AML-193 (cell line): ENCODE results near the gene KLHL21.
A peak's percentile ranks its signal among the peaks of the same experiment; 100 is the strongest.

Experiments
- DNase-seq, 2 experiments: peaks; one replicate each; lab custom pipeline; 2025; lab: John Stamatoyannopoulos, UW

The KLHL21 gene

DNA sequence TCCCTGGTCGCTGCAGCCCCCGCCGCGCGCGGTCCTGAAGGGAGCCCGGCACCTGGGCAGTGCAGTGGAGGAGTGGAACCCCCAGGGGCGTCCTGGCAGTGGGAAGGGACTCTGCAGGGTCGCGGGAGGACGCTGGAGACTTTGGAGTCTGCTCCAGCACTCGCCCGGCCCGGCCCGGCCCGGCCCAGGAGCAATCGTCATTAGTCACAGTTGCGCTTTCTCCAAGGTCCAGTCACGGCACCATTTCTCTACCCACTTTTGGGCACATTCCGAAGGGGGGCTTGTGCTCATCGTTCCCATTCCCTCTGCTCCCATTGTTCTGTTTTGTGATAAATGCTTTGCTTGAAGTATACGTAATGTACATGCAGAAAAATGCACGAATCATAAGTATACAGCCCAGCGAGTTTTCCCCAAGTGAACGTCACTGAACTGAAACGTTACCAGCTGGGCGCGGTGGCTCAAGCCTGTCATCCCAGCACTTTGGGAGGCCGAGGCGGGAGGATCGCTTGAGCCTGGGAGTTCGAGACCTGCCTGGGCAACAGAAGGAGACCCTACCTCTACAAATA is 23.0 kb upstream of the KLHL21 start:
- no peak for DNase-seq

DNA sequence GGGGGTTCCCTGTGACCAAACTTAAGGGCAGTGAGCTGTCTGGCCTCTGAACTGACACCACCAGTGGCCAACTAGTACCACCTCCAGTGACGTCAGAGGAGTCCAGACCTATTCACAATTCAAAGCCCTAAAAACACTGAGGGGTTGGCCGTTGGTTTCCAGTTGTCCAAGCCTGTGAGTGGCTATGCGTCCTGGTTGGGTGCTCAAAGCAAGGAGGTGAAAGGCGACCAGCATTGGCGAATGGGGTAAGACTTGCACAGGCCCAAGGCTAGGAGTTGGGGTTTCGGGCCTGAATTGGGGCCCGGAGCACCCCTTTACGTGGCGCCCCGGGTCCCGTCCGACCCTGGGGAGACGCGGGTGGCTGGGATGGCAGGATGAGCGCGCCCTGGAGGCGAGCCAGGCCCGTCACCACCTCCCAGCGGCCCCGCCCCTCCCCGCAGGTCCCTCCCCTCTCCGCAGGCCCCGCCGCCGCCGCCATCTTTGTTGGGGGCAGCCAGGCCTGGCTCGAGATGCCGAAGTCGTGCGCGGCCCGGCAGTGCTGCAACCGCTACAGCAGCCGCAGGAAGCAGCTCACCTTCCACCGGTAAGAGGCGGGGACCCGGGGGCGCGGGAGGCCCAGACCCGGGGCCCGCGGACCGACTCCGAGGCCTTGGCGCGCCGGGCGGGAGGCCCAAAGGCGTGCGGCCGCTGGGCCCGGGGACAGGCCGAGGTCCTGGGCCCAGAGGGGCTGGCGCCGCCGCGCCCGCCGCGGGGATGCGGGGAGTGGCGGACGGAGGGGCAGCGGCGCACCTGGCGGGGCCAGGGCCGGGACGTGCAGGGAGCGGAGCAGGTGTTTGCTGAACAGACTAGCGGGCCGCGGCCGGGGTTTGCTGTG is 22.3 kb upstream of the KLHL21 start, which contains the start of gene THAP3:
Gene THAP3 (plus strand): TSS at position 159 of the 874 bp plus-strand sequence. CDS start 351 bp downstream, at position 510.
- peak; percentile 53 to 67 for DNase-seq

DNA sequence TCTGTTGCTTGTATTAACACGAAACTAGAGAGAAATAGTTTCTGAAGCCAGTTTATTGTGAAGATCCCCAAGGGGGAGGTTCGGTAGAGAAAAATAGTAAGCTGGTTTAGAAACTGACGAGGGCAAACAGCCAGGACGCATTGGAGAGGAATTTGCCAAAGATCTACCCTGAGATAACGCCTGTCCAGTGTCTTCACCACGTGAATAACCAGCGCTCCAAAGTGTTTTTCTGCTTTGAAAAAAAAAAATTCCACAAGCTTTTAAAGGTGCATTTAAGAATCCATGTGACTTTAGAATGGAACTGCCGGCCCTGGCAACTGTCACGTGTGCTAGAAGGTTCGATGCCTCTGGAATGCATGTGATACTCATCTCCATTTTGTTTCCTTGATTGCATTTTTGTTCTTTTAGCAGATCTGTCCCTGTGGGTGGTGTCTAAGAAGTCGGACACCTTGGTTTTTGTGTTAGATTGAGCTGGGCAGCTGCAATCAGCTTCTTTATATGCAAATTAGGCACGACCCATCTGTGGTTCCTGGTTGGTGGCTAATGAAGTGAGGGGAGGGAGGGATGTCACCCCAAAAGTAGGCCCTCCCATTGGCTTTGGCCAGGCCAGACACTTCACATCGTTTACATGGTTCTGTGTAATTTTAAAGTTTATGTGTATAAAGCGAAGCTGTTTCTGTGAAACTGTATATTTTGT is 20.7 kb upstream of the KLHL21 start:
- DNase-seq = no peak

DNA sequence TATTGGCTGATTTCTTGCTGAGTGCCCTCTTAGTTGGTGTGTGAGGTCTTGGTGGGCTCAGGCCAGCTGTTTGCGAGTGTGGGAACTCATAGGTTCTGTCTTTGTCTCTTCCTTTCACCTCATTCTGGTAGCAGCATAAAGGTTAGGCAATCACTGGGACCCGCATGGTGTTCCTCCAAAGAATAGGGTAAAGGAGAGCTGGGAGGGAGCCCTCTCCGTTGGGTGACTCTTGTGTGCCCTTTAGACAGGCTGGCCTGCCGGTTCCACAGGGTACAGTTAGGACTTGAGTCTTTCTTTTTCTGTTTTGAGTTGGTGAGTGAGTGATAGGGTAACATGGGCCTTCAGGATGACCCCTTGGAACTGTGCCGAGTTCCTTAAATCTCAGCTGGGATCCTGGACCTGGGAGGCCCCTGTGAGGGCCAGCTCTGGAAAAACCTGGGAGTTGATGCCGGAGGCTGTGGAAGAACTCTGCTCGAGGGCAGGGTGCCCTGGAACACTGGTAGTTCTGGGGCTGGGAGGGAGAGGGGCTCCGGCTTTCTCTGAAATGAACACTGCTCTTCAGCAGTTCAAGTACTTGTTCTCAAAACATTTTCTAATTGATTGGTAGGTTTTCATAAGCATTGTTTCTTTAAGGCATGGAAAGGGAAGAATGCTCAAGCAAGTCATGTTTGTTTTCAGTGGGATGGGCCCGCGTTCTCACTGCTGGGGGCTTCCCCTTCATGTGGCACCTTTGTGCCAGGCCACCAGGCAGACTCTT is 19.9 kb upstream of the KLHL21 start:
- no peak for DNase-seq

DNA sequence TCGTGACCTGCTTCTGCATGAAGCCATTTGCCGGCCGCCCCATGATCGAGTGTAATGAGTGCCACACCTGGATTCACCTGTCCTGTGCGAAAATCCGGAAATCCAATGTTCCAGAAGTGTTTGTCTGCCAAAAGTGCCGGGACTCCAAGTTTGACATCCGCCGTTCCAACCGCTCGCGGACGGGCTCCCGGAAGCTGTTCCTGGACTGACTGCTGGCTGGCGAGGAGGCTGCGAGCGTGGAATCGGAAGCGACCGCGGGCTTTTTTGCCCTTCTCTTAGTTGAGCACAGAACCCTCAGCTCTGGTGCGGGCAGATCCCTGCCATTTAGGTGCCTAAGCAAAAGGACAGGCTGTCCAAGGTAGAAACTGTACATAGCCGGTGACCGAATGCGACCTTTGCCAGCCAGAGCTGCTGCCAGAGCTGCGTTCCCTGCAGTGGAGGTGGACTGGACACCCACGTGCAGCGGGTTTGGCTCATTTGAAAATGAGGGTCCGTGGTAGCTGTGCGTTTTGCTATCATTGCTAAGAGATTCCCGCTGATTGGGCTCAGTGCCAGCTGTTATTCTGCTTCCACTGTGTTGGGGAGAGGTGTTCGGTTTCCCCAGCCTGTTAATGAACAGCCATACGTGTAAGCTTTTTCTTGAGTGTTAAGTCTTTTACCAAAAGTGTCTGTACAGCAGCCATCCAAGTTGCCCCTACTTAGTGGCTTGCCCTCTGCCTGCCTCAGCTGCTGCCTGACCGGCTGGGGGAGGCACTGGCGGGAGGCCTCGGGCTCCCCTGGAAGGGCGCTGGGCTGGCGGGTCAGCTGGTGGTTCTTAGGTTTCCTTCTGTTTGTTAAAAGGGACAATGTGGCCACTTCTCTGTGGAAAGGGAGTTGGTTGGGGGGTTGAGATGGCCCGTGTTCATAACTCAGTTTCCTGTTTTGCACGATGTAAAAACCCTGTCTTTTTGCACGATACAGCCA is 19.0 kb upstream of the KLHL21 start:
- DNase-seq = no peak

DNA sequence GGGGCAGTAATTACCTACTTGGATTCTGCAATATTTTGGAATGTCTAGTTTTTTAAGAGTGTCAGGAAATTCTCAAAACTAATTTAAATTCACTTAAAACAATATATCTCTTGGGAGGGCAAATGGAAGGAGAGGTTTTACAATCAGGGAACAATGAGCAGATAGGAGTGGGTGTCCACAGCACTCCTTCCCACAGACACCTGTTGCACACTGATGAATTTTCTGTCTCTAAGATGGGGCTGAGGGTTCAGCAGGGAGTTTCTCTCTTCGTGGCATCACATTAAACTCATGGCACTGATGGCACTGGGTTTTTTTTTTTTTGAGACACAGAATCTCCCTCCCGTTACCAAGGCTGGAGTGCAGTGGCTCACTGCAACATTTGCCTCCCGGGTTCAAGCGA is 16.4 kb upstream of the KLHL21 start:
- no peak for DNase-seq

DNA sequence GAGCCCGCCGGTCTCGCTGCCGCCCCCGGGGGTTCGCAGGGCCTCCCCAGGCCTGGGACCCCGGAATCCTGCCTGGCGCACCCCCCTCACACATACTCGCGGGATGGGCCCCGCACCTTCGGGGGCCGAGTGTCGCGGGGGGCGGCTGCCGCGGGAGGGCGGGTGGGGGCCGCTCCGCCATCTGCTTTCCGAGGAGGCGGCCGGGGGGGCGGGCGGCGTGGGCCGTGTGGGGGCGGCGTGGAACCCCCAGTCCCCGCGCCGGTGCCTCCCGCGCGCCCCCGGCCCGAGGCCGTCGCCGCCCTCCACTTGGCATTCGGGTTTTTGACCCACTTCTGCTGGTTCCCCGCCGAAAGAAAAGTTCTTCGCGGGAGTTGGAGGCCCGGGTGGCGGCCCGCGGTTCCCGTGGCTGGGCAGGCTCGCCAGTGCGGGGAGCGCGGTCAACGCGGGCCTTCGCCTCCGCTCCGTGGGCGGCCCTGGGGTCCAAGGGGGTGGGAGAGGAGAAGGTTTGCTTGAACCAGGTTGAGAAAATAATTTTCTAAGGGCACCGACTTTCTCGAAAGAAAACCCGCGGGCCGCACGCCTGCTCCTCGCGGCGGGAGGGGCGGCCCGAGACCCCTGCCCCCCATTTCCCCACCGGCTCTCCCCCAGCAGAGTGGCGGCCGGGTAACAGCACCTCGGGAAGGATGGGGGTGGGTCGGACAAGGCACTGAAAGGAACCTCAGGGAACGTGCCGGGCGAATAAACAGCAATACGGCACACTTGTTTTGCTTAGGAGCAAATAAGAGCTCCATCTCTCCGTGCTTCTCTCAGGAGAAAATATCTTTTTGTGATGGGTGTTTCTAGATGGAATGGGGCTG is 12.5 kb upstream of the KLHL21 start:
- DNase-seq = no peak

DNA sequence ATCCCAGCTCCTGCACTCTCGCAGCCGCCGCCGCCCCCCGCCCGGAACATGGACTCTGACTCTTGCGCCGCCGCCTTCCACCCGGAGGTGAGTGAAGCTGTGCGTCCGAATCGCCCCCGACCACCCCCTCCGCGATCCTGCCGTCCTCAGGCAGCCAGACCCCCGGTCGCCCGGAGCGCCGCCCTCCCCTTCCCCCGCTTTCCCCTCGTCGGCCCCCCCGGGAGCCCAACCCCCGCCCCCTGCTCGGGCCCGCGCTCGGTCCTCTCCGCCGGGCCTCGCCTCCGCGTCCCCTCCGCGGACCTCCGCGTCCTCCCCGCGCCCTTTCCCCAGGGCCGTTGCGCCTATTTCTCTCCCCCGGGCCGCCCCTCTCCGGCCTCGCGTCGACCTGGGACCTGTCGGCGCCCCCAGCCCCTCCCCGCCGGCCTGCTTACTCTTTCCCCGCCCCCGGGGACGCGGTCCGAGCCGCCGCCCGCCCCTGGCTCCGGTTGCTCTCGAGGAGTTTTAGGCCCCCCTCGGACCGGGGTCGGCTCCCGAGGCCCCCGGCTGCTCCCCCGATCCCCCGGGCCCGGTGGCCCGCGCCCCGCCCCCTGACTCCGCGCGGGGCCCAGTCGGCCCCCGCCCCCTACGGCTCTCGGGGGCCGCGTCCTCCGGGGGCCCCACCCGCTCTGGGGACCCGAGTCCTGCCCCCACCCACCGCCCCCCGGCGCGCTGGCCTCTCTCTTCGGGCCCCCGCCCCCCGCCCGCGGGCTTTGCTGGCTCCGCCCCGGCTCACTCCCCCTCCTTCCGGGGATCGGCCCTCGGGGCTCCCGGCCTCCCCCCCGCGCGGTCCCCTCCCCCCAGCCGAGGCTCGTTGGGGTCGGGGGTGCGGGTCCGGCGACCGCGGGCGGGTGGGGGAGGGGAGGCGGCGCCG is 11.6 kb upstream of the KLHL21 start:
- DNase-seq = no peak

DNA sequence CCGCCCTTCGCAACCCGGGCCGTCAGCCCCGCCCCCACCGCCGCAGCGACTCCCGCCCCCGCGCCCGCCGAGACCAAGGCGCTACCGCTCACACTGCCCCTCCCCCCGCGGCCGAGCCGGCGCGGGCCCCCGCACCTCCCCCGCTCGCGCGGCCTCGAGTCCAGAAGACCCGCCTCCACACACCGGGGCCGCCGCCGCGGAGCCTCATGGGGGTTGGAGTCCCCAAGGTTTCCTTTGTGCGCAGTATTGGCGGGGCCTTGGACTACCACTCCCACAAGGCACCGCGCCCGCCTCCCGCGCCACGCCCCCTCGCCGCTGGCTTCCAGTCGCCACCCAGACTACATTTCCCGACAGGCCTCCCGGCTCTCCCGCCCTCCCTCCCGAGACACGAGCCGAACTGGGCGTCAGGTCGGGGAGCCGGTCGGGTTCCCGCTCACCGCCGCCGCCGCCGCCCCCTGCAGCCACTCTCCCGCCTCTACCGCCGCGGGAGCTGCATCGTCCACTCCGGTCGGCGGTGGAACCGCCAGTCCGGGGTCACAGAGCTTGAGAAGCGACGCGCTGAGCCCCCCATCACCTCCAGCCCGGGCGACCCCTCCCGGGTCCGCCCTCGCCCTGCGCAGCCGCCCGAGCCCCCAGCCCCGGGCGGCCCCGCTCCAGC is 10.8 kb upstream of the KLHL21 start, which contains the start of gene PHF13:
Gene PHF13 (plus strand): TSS at position 371 of the 658 bp plus-strand sequence. CDS start 336 bp downstream, outside the sequence.
- DNase-seq = peak; percentile 94 to 95

DNA sequence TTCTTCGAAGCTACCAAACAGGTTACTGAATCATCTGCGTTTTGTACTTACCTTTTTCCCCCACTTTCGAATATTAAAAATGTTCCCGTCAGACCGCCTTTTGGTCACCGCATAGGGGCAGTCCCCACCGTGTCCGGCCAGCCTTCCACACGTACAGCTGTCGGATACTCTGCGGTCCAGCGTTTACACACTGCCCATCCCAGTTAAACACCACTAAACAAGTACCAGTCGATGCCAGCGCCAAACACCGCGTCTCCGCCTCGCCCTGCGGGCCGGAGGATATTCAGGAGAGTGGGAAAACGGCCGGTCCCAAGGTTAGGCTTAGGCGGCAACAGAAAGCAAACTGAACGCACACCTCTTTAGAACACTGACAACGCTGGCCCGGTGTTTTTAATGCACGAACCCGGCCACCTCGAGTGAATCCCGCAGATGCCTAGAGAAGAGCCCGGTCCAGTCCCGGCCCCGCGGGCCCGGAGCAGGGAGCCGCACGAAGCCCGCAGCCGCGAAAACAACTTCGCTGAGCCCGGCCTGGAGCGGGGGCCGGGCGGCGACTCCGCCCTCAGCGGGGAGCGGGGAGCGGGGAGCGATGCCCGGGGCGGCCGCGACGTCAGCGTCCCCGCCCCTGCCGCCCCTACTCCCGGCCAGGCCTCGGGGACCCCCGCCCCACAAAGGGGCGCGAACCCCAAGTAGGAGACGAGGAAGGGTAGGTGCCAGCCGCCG is 10.1 kb upstream of the KLHL21 start:
- peak; percentile 44 to 47 for DNase-seq

DNA sequence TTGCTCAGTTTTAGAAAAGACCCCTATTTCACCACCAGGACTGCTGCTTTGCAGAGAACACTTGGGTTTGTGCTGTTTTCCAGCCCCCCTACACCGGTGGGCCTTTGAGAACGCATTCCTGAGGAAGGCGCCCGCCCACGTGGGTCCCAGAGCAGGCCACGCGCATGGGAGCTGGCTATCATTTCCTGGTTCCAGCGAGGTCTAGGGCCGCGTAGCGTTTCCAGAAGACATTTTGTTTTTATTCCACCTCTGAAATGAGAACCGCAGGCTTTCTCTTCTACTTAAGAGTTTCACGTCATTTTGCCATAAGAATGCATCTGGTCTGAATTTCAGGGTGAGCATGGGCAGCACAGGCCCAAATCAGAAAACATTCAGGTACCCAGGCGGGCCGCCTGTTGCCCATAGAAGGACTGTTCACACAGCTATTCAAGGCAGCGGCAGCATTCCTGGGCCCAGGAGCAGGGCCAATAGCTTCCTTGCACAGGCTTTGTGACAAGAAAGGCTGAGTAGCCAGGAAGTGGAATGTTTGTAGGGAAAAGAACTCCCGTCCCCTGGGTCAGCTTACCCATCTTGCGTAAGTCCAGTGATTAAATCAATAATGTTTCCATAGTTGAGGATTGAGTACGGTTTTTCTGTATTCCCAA is 1.4 kb upstream of the KLHL21 start:
- peak in 1 of 2 experiments; percentile 52 for DNase-seq

DNA sequence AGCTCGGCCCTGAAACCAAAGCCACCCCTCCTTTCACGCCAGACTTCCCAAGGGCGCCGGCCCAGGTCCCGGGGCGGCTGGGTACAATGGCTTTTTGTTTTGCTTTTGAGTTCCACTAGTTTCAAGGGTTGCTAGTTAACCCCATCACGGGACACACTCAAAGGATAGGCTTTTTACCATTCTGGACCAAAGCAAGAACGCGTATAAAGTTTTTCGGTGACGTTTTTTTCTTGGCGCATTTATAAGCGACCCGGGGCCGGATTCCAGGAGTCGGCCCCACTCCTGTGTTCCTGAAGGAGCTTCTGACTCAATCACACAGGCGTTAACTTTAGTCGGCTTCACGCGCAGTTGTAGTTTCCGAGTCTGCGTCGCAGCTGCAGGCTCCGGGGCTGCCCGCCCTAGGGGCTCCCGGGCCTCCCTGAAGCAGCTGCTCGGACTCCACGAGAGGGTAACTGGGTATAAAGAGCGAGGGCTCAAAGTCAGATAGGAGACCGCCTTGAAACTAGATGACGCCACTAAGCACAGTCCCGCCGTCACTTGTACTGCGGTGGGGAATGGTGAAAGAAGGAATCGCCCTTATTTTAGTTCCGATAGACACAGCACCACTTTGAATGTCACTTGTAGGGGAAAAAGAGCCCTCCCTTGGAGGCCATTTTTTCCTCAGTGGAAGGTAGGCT is 707 bp upstream of the KLHL21 start:
- DNase-seq = peak; percentile 36 to 52

DNA sequence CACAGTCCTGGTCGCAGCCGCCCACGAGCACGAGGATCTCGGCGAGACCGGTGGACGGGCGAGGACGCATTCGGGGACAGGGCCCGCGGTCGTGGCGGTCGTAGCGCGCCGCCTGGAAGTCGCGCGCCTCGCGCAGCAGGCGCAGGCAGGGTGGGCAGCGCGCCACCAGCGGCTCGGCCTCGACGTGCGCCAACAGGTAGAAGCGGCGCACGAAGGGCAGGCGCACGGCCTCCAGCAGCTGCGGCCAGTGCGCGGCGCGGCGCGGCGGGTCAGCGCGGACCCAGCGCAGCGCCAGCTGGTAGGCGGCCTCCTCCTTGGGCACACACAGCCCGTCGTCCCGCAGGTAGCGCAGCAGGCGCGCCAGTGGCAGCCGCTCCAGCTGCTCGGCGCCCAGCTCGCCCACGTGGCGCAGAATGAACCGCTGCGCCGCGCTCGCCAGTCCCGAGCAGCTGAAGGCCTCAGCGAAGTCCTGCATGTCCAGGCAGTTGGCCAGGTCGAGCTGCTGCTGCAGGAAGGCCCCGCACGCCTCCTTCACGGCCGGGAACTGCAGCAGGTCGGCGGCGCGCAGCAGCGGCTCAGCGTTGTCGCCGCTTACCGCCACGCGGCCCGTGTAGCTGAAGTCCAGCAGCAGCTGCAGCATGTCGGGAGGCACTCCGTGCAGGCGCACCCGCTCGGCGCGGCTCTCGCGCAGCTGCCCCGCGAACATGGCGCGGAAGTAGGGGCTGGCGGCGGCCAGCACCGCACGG is 573 bp downstream of the KLHL21 start:
- DNase-seq = no peak

DNA sequence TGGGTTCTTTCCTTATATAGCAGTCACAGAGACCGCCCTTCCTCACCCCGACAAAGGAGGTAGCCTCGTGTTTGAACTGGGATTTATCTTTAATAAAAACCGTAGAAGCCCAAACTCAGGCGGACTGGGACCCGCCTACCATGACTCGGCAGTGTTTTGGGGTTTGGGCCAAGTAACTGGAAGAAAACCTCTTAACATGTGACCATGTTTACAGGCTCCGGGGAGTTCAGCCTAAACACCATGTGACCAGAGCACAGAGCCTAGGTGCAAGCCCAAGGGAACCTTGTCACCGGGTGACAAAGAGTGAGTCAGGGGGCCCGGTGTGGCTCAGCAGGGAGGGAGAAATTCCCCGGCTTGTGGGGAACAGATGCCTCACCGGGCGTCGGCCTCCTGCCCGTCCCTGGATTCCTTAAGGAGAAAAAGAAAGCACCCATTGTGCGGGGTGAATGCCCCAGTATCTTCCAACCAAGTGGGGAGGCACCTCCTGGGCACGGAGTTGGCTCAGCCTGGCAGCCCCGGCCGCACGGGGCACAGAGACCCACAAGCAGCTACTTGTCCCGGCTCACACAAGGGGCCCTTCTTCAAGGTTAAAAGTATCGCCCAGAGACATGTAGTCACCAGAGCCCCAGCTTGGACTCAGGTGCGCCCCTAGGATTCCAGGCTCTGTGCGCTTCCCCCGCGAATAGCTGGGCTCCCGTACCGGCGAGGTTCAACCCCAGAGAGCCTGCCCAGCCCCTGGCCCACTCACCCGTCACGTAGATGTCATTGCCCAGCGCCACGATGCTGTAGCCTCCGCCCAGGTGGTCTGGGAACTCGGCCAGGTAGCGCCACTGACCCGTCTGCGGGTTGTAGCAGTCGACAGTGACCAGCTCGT is 1.4 kb downstream of the KLHL21 start:
- peak; percentile 91 to 93 for DNase-seq
